ENCODE measurements around the gene VIPR2. TPM values are rescaled to one million over a fixed set of nuclear protein-coding genes. Genes with fewer than 3 reads are reported as not detected.

Gene VIPR2
- total RNA-seq, 1 donor from 2014 or later: 0.92 TPM

DNA sequence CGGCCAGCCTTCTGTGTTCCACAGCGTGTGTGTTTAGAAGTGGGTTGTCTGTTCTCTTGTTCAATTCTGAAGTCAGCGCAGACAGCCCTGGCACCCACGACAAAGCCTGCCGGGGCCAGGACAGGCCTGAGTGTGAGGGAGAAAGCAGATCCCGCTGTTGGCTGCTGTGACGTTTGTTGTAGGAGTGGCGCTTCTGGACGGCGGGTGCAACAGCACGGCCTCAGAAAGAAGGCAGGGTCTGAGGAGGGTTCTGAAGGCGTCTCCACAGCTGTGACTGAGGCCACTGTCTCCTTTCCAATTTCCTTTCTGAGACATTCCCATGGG, 76.2 kb downstream of the VIPR2 start:
- Histone ChIP-seq H3K79me2 (ENCODE audit: low read depth) (no peaks in the 10 kb centered on the region), H3K4me3 (no peak overlapping the region), H3K27me3 (no peaks in the 10 kb centered on the region), H3K9me3 (ENCODE audit: low read depth) (no peaks in the 10 kb centered on the region), H3K9ac (no peak overlapping the region), H4K20me1 (ENCODE audit: low read depth) (no peaks in the 10 kb centered on the region), H3K4me1 (no peaks in the 10 kb centered on the region), H3K36me3 (no peaks in the 10 kb centered on the region), H3K27ac (no peak overlapping the region), H2AFZ (replicated peaks) (peak overlapping the region; percentile 26), H3F3A (ENCODE audit: low read depth) (no peaks in the 10 kb centered on the region), H3K4me2 (no peak overlapping the region)
- DNase-seq (ENCODE audit: low spot score): no peak
- Mint-ChIP-seq H3K27me3 (ENCODE audit: insufficient read depth, low read depth) (peaks cover 7% of the 10 kb centered on the region), H3K36me3 (no peaks in the 10 kb centered on the region), H3K27ac (no peak overlapping the region), H3K4me3 (no peak overlapping the region), H3K9me3 (peaks cover 5% of the 10 kb centered on the region), H3K4me1 (peaks cover 38% of the 10 kb centered on the region)
- TF ChIP-seq EZH2 (IDR thresholded peaks at IDR 0.05) (no peak), EZH2phosphoT487 (IDR thresholded peaks at IDR 0.05) (no peak)
- TF ChIP-seq, protein P1, sequence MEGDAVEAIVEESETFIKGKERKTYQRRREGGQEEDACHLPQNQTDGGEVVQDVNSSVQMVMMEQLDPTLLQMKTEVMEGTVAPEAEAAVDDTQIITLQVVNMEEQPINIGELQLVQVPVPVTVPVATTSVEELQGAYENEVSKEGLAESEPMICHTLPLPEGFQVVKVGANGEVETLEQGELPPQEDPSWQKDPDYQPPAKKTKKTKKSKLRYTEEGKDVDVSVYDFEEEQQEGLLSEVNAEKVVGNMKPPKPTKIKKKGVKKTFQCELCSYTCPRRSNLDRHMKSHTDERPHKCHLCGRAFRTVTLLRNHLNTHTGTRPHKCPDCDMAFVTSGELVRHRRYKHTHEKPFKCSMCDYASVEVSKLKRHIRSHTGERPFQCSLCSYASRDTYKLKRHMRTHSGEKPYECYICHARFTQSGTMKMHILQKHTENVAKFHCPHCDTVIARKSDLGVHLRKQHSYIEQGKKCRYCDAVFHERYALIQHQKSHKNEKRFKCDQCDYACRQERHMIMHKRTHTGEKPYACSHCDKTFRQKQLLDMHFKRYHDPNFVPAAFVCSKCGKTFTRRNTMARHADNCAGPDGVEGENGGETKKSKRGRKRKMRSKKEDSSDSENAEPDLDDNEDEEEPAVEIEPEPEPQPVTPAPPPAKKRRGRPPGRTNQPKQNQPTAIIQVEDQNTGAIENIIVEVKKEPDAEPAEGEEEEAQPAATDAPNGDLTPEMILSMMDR (IDR thresholded peaks at IDR 0.05): no peak

DNA sequence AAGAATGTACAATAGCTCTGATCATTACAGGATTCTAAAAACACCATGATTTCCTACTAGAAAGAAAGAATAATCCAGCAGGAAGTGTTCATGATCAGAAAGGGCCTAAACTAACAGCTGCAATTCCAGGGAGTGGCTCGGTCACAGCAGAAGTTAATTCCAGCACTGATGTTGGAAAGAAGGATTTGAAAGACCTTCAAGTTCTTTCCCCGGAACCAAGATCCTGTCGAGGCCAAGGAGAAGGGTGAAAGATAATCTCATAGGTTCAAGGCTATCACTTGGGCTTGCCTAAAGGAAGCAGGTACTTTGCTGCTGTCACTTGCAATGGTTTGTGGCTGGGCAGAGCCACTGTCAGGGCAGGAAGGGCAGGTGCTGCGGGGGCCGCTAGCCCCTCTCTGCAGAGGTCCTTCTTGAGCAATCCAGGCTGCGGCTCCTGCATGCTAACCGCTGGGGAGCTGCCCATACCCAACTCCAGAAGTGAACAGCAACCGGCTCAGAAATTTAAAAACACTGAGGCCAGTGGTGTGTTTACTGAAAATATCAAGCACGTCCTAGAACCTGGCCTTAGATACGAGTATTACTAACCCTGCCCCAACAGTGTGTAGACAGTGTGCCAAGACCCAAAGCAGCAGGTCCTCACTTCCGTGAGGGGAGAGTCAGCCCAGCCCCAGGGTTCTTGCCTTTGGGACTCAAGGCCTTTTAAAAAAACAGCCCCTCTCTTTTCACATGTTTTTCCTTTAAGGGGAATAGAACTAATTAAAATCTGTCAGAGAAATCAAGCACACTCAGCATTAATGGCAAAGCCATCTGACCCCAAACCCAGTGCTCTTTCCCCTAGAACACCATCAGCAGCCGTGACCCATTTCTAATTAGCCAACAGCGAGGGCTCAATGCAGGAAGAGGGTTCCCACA, 76.8 kb downstream of the VIPR2 start:
- H3K4me3 ChIP-seq: no peak overlapping the region
- H3K36me3 Mint-ChIP-seq: no peaks in the 10 kb centered on the region
- no peak for DNase-seq (ENCODE audit: low spot score)
- no peaks in the 10 kb centered on the region for H4K20me1 ChIP-seq (ENCODE audit: low read depth)
- H3K4me1 Mint-ChIP-seq: peaks cover 38% of the 10 kb centered on the region
- H3K9me3 ChIP-seq (ENCODE audit: low read depth): no peaks in the 10 kb centered on the region
- no peak overlapping the region for H3K27ac Mint-ChIP-seq
- no peak overlapping the region for H3K9ac ChIP-seq
- H3K27me3 Mint-ChIP-seq (ENCODE audit: insufficient read depth, low read depth): peaks cover 7% of the 10 kb centered on the region
- H3F3A ChIP-seq (ENCODE audit: low read depth): no peaks in the 10 kb centered on the region
- H2AFZ ChIP-seq (replicated peaks): peak overlapping the region; percentile 26
- TF ChIP-seq EZH2 (IDR thresholded peaks at IDR 0.05): no peak
- TF ChIP-seq, protein P1 (IDR thresholded peaks at IDR 0.05): no peak
- TF ChIP-seq EZH2phosphoT487 (IDR thresholded peaks at IDR 0.05): no peak
- H3K4me1 ChIP-seq: no peaks in the 10 kb centered on the region
- no peaks in the 10 kb centered on the region for H3K36me3 ChIP-seq
- no peak overlapping the region for H3K4me2 ChIP-seq
- H3K27me3 ChIP-seq: no peaks in the 10 kb centered on the region
- H3K4me3 Mint-ChIP-seq: no peak overlapping the region
- no peaks in the 10 kb centered on the region for H3K79me2 ChIP-seq (ENCODE audit: low read depth)
- H3K9me3 Mint-ChIP-seq: peaks cover 6% of the 10 kb centered on the region
- no peak overlapping the region for H3K27ac ChIP-seq

DNA sequence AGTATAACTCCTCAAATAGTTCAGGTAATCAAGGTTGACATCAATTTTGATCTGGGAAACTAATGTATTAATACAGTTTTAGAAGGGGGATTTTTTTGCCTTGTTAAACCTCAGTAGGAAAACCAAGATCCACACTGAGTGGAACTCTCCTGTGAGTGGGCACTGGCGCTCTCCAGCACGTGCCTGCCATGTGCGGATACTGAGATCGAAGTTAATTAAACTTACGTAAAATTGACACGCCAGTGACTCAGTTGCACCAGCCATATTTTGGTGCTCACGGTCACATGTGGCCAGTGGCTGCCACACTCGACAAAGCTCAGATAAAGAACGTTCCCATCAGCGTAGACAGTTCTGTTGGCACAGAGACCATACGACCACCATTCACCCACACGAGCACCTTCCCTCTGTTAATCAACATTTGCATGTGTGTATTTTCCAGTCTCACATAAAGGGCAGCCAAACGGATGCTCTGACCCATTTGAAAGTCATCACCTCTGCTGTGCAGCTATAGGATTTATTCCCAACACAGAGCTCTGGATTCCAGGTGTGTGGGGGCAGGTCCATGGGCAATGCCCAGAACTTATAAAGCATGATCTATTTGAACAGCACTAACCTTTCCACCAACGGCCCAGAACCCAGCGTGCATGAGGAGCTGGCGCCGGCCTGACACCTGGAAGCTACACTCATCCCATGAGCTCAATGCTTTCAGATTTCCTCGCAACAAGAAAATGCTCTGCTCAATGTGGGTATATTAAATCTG, 77.7 kb downstream of the VIPR2 start:
- Histone ChIP-seq H3K9me3 (ENCODE audit: low read depth) (no peaks in the 10 kb centered on the region), H3K9ac (no peak overlapping the region), H3K79me2 (ENCODE audit: low read depth) (no peaks in the 10 kb centered on the region), H3K4me1 (no peaks in the 10 kb centered on the region), H4K20me1 (ENCODE audit: low read depth) (no peaks in the 10 kb centered on the region), H3K27me3 (no peaks in the 10 kb centered on the region), H3K27ac (no peak overlapping the region), H3F3A (ENCODE audit: low read depth) (no peaks in the 10 kb centered on the region), H2AFZ (replicated peaks) (no peak overlapping the region), H3K4me2 (no peak overlapping the region), H3K36me3 (no peaks in the 10 kb centered on the region), H3K4me3 (no peak overlapping the region)
- Mint-ChIP-seq H3K4me3 (no peak overlapping the region), H3K36me3 (no peaks in the 10 kb centered on the region), H3K9me3 (peaks cover 12% of the 10 kb centered on the region), H3K27ac (no peak overlapping the region), H3K4me1 (peaks cover 38% of the 10 kb centered on the region), H3K27me3 (ENCODE audit: insufficient read depth, low read depth) (peaks cover 10% of the 10 kb centered on the region)
- TF ChIP-seq EZH2 (IDR thresholded peaks at IDR 0.05): no peak
- TF ChIP-seq EZH2phosphoT487 (IDR thresholded peaks at IDR 0.05): no peak
- DNase-seq (ENCODE audit: low spot score): no peak
